ENCODE results near the gene AIF1L.

DNA sequence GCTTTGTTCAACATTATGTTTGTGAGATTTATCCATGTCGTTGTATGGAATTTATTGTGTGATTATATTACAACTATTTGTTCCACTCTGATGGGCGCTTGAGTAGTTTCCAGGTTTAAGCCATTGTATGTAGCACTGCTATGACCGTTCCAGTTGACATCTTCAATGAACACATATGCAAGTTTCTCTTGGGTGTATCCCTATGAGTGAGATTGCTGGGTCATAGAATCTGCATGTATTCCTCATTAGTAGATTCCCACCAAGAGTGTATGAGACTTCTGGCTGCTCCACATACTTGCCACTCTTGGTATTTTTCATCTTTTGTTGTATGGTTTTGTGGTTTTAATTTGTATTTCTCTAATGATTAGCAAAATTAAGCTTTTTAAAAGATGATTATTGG, 51.9 kb downstream of the AIF1L start:
- TF ChIP-seq, protein P1, sequence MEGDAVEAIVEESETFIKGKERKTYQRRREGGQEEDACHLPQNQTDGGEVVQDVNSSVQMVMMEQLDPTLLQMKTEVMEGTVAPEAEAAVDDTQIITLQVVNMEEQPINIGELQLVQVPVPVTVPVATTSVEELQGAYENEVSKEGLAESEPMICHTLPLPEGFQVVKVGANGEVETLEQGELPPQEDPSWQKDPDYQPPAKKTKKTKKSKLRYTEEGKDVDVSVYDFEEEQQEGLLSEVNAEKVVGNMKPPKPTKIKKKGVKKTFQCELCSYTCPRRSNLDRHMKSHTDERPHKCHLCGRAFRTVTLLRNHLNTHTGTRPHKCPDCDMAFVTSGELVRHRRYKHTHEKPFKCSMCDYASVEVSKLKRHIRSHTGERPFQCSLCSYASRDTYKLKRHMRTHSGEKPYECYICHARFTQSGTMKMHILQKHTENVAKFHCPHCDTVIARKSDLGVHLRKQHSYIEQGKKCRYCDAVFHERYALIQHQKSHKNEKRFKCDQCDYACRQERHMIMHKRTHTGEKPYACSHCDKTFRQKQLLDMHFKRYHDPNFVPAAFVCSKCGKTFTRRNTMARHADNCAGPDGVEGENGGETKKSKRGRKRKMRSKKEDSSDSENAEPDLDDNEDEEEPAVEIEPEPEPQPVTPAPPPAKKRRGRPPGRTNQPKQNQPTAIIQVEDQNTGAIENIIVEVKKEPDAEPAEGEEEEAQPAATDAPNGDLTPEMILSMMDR (IDR thresholded peaks at IDR 0.05; ENCODE audit: low read length) = no peak
- TF ChIP-seq EZH2phosphoT487 (IDR thresholded peaks at IDR 0.05; ENCODE audit: low read length) (no peak), EZH2 (optimal IDR thresholded peaks at IDR 0.05; ENCODE audit: low read depth, low read length) (no peak)

Data from MM.1S (cell line).